PFSK-1 (cell line): ENCODE data around the gene EXOC6.

Experiments
- FOXP2 ChIP-seq: optimal IDR thresholded peaks from 2 replicates; pipeline ENCODE3; 2011; ENCODE audit warnings: borderline replicate concordance, control low read depth, inconsistent platforms; ENCODE audit not compliant: insufficient read depth; ENCODE audit errors: extremely low read length, extremely low read depth
- POLR2AphosphoS5 ChIP-seq: IDR thresholded peaks from 2 replicates; pipeline ENCODE4 v1.6.1; 2012; ENCODE audit warnings: low read depth, mild to moderate bottlenecking, control low read depth, low read length, moderate library complexity
- SIN3A ChIP-seq: IDR thresholded peaks from 2 replicates; pipeline ENCODE4 v1.6.1; 2012; ENCODE audit warnings: mild to moderate bottlenecking, low read length, moderate library complexity, borderline replicate concordance; ENCODE audit not compliant: insufficient read depth
- TAF1 ChIP-seq: IDR thresholded peaks from 2 replicates; pipeline ENCODE4 v1.6.1; 2012; ENCODE audit warnings: low read length, control low read depth, borderline replicate concordance; ENCODE audit not compliant: insufficient read depth
- TF ChIP-seq, protein P1 (sequence below), 2 experiments: IDR thresholded peaks; 2 replicates each; pipeline versions ENCODE4 v1.6.1 to v1.8.0; 2011 to 2012; ENCODE audit warnings: low read depth in 2 of 2, low read length in 2 of 2, control low read depth in 1 of 2, inconsistent platforms in 1 of 2, mild to moderate bottlenecking in 1 of 2, moderate library complexity in 1 of 2; ENCODE audit not compliant: insufficient read depth in 1 of 2

GRCh38 chr10:93068411-93069244 lies 220.3 kb downstream of the EXOC6 start:
- no peak for TF ChIP-seq POLR2AphosphoS5
- no peak for TF ChIP-seq TAF1
- TF ChIP-seq FOXP2: no peak
- TF ChIP-seq, protein P1, sequence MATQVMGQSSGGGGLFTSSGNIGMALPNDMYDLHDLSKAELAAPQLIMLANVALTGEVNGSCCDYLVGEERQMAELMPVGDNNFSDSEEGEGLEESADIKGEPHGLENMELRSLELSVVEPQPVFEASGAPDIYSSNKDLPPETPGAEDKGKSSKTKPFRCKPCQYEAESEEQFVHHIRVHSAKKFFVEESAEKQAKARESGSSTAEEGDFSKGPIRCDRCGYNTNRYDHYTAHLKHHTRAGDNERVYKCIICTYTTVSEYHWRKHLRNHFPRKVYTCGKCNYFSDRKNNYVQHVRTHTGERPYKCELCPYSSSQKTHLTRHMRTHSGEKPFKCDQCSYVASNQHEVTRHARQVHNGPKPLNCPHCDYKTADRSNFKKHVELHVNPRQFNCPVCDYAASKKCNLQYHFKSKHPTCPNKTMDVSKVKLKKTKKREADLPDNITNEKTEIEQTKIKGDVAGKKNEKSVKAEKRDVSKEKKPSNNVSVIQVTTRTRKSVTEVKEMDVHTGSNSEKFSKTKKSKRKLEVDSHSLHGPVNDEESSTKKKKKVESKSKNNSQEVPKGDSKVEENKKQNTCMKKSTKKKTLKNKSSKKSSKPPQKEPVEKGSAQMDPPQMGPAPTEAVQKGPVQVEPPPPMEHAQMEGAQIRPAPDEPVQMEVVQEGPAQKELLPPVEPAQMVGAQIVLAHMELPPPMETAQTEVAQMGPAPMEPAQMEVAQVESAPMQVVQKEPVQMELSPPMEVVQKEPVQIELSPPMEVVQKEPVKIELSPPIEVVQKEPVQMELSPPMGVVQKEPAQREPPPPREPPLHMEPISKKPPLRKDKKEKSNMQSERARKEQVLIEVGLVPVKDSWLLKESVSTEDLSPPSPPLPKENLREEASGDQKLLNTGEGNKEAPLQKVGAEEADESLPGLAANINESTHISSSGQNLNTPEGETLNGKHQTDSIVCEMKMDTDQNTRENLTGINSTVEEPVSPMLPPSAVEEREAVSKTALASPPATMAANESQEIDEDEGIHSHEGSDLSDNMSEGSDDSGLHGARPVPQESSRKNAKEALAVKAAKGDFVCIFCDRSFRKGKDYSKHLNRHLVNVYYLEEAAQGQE (IDR thresholded peaks at IDR 0.05; ENCODE audit: insufficient read depth in 1 of 2, low read depth in 2 of 2, low read length in 2 of 2): no peak
- no peak for TF ChIP-seq SIN3A
